Keratinocyte (primary cell): Measurements from ENCODE around the gene CCDC85C.

Experiments
- EZH2 ChIP-seq: IDR thresholded peaks from one replicate; pipeline ENCODE4 v1.6.1; 2012; ENCODE audit warnings: inconsistent platforms, mild to moderate bottlenecking, low read length, moderate library complexity
- TF ChIP-seq, protein P1 (sequence below), 3 experiments: IDR thresholded peaks in 1 of 3; conservative IDR thresholded peaks in 1 of 3; optimal IDR thresholded peaks in 1 of 3; 2 replicates in 2 of 3; 3 replicates in 1 of 3; pipeline versions ENCODE3 to v1.5.1; 2011; ENCODE audit warnings: low read length in 3 of 3, mild to moderate bottlenecking in 3 of 3, moderate library complexity in 2 of 3, control low read depth in 1 of 3, inconsistent platforms in 1 of 3; ENCODE audit not compliant: insufficient read depth in 2 of 3; ENCODE audit errors: extremely low read depth in 1 of 3

DNA sequence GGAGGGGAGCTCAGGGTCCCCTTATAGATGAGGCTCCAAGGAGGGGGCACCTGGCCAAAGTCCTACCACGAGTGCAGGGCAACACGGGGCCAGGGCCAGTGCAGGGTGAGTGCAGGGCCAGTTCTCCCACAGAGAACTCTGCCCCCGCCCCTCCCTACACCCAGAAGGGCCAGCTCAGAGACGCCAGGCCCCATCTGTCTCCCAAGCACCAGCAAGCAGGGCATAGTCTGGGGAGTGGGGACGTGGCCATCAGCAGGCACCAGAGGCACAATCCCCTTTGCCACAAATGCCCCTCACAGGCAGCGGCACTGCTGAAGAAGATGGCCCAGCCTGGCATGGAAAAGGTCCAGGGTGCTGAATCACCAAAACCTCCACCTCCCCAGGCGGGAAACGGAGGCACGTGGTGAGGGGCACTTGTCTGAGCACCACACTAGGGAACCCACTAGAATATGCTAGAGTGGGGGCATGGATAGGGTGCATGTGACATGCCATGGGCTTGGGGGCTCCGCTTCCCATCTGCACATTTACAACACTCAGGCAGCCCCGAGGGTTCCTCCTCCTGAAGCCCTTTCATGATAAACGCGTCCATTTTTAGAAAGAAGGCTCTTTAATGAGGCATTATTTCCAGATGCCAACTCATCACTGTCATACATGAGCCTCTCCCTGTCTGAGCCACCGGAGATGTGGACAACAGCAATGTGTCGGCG is 17.8 kb downstream of the CCDC85C start:
- TF ChIP-seq, protein P1, sequence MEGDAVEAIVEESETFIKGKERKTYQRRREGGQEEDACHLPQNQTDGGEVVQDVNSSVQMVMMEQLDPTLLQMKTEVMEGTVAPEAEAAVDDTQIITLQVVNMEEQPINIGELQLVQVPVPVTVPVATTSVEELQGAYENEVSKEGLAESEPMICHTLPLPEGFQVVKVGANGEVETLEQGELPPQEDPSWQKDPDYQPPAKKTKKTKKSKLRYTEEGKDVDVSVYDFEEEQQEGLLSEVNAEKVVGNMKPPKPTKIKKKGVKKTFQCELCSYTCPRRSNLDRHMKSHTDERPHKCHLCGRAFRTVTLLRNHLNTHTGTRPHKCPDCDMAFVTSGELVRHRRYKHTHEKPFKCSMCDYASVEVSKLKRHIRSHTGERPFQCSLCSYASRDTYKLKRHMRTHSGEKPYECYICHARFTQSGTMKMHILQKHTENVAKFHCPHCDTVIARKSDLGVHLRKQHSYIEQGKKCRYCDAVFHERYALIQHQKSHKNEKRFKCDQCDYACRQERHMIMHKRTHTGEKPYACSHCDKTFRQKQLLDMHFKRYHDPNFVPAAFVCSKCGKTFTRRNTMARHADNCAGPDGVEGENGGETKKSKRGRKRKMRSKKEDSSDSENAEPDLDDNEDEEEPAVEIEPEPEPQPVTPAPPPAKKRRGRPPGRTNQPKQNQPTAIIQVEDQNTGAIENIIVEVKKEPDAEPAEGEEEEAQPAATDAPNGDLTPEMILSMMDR (optimal IDR thresholded peaks at IDR 0.05 in 1 of 3, IDR thresholded peaks at IDR 0.05 in 1 of 3, conservative IDR thresholded peaks at IDR 0.05 in 1 of 3; ENCODE audit: extremely low read depth in 1 of 3, insufficient read depth in 2 of 3, low read length in 3 of 3): no peak
- TF ChIP-seq EZH2: no peak
